Activated naive CD4-positive, alpha-beta T cell treated with Interleukin-2 at 50 U/mL for 16 hours (primary cell): ENCODE results near the gene RBM4.
A peak's percentile ranks its signal among the peaks of the same experiment; 100 is the strongest.
"Not testable (repeated sequence)": the region's sequence is repeated elsewhere in the genome, so short reads cannot be mapped to it uniquely, and the experiment has no call there.

ENCODE experiments used
- DNase-seq: peaks from one replicate; pipeline ENCODE4 v3.0.0-alpha.2; 2020

The RBM4 gene, protein sequence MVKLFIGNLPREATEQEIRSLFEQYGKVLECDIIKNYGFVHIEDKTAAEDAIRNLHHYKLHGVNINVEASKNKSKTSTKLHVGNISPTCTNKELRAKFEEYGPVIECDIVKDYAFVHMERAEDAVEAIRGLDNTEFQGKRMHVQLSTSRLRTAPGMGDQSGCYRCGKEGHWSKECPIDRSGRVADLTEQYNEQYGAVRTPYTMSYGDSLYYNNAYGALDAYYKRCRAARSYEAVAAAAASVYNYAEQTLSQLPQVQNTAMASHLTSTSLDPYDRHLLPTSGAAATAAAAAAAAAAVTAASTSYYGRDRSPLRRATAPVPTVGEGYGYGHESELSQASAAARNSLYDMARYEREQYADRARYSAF

DNA sequence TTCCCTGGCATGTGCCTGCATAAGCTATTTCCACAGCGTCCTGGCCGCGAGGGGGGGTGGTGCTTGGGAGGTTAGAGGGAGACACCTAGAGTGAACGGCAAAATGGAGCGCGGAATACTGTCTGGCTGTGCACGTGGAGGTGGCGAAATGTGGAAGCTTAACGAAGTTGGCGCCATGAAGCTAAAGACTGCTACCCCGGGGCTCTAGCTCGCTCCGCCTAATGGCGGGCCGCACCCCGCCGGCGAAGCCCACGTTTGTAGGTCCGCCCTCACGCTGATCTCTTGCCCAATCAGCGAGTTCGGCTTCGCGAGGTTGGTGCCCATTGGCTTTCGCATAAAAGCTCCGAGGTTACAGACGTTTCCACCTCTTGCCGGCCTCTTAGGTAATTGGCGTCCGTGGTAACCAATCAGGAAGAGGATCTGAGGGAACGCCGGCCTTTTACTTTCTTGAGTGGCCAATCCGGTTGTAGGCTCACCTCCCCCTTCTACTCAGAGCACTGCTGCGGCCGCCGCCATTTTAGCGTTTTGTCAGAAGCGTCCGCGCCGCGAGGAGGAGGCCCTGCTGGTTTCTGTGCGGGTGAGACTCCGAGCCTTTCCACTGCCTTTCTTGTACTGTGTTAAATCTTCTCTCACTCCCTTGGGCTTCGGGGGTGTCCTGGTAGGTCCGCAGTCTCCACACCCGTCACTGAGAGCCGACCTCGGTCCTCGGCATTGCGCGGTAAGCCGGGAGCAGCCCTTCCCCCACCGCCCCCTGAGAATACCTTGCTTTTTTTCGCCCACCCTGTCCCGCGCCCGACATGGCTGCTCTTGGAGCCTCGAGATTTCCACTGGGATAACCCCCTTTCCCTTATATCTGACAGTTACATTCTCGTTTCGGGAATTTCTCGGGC is at the start of gene RBM4:
RBM4 (plus strand) TSS at position 527 of the 889 bp plus-strand sequence. CDS start 1,009 bp downstream, outside the sequence.
- DNase-seq: peak; percentile 95

DNA sequence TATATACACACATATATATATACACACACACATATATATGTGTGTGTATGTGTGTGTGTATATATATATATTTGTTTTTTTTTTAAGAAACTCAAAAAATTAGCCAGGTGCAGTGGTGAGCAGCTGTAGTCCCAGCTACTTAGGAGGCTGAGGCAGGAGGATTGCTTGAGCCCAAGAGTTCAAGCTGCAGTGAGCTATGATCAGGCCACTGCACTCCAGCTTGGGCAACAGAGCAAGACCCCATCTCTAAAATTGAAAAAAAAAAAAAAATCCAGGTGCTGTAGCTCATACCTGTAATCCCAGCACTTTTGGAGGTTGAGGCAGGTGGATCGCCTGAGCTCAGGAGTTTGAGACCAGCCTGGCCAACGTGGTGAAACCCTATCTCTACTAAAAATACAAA is 49.2 kb upstream of the RBM4 start:
- not testable (repeated sequence) for DNase-seq

DNA sequence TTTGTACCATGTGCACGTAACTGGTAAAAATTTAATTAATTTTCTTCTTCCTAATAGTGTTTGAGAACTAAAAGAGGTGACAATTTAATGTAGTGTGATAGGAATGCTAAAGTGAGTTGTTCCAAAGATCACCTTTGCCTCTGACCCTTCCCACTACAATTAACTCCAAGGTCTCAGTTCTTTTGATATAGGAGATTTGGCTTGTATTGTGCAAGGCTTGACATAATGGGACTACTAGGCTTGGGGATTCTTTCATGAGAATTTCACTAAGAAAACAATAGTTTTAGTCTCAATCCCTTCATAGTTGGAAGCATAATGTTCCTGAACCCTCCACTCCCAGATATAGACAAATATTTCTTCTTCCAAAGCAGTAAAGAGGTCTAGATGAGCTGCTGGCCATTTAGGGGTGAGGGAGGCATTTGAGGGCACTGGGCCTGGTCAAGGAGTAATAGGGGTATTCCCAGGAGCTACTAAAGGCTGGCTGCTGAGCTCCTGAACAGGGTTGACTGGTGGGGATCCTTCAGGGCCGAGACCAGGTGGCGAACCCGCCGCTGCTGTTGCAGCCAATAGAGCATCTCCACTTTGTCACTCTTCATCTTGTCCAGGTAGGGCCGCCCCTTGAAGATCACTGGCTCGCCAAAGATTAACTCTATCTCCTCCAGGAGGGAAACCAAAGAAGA is 48.4 kb upstream of the RBM4 start:
- no peak for DNase-seq

DNA sequence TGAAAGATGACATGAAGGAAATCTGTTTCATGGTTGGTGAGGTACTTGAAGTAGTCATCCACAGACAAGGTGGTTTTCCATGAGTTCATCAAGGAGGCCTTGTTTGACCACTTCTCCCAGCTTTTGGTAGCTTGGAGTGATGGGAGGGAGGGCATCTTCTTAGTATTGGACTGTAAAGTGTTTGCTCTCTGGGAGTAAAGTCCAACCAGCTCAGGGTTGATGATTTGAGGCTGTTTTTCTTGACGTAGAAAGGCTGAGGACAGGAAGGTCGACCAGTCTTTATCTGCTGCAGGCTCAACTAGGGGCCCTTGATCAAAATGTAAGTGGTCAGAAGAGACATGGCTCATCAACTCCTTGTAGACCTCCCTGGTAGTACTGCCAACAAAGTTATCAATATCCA is 47.3 kb upstream of the RBM4 start:
- DNase-seq: no peak

DNA sequence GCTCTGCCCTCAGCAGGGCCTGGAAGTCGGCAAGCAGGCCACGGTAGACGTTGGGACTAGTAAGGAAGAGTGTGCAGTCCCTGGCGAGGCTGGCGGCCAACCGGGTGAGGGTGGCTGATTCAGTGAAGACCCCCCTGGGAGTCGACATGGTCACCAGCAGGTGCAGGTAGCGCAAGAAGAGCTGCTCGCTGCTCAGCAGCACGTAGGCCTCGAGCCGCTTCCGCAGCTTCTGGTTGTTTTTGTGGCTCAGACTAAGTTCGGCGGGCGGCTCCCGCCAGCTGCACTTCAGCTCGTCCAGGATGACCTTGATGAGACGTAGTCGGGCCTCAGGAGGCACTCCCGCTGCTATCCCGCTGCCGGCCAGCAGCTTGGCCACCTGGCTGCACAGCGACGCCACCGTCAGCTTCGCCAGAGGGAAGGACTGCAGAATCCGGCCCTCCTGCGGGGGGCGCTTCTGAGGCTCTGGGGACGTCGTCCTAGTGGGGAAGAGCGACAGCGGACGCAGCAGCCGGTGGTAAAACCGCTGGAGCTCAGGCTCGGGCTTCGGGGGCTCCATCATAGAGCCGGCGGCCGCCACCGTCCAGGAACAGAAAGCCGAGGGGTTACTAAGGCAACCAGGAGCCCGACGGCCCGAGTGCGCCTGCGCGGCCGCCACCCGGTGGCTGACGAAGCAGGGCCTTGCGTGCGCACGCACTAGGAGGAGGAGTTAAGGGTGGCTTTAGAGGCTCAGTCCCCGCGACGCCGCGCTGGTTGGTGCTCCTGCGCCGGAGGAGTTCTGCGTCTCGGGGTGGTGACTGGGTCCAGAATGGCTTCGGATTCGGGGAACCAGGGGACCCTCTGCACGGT is 45.8 kb upstream of the RBM4 start, which contains the start of the genes CCDC87 and CCS:
CCDC87 (minus strand) TSS at position 607 of the 846 bp plus-strand sequence; CDS start at position 559, 48 bp downstream.
CCS (plus strand) TSS at position 729 of the 846 bp plus-strand sequence; CDS start at position 806, 77 bp downstream.
- peak; percentile 99 for DNase-seq

DNA sequence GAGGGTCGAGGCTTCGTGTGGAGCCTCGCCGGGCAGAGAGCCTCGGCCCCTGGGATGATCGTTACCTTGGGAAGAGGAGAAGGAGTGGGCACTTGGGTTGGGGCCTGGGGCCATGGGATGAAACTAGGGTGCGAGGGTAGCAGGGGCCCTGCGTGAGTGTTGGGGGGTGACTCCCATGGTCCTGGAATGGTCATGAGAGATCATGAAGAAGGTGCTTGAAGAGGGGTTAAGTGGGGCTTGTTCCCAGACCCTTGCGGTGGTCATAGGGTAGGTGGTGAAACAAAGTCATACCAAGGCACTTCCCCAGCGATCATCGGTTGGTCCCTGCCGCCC is 45.2 kb upstream of the RBM4 start:
- DNase-seq: no peak

DNA sequence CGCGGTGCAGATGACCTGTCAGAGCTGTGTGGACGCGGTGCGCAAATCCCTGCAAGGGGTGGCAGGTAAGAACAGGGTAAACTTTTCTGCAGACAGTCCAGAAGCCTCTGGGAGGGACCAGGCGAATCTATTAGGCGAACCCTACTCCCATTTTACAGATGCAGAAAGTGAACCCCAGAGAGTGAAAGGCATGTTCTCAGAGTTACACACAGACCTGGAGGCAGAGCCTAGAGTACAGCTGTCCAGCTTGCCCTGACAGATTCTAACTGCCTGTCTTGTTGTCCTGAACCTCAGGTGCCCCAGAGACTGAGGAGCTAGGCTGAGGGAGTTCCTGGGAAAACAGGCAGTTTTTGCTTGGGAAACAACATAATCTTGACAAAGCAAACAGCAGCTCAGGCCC is 44.9 kb upstream of the RBM4 start:
- no peak for DNase-seq

DNA sequence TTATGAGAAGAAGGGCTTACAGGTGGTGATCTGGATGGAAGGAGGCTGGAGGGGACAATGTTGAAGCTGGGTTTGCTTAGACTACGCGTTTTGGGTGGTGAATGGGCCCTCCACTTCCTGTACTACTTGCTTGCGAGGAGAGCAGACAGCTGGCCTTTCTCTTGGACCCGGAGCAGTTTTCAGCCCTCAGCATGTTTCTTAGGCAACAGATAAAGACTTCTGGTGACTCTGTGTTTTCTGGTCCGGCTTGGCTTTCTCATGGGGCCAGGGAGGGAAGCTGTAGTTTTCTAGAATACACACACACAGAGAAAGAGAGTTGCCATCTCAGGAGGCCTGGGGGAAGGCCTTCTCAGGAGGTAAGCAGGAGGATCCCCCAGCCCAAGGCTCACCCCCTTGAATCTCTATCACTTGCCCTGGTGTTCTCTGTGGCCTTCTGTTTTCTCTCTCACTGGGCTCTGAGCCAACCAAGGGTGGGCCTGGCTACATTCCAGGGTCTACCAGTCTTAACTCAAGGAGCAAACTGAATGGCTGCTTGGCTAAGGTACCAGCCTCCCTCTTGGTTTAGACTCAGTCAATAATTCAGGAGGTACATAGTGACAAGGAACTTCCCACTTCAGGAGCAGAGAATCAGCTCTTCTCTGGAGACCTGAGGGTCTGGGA is 43.1 kb upstream of the RBM4 start:
- DNase-seq: no peak

DNA sequence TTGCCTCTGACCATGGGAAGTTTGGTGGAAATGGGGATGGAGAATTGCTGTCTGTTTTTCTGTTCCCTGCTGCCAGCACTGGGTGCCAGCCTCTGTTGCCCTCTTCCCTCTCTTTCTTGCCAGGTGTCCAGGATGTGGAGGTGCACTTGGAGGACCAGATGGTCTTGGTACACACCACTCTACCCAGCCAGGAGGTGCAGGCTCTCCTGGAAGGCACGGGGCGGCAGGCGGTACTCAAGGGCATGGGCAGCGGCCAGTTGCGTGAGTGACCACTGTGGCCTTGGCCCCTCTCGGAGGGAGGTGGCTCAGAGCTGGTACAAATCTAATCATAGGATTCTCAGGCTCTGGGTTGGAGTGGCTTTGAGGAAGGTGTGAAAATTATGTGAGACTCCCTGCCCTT is 39.5 kb upstream of the RBM4 start:
- no peak for DNase-seq

DNA sequence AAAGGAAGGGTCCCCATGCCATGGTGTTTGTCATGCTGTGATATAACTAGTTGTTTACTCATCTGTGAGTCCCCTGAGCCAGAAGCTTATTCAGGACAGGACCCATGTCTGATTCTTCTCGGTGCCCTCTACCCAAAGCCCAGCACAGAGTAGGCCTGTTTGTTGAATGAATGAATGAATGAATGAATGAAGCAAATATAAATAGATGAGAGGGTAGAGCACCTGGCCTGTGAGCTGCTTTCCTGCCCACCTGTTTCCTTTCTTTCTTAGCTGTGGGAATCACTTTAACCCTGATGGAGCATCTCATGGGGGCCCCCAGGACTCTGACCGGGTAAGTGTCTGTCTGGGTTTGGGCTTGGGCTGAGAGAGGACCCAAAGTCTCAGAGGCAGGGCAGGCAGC is 38.3 kb upstream of the RBM4 start:
- no peak for DNase-seq

DNA sequence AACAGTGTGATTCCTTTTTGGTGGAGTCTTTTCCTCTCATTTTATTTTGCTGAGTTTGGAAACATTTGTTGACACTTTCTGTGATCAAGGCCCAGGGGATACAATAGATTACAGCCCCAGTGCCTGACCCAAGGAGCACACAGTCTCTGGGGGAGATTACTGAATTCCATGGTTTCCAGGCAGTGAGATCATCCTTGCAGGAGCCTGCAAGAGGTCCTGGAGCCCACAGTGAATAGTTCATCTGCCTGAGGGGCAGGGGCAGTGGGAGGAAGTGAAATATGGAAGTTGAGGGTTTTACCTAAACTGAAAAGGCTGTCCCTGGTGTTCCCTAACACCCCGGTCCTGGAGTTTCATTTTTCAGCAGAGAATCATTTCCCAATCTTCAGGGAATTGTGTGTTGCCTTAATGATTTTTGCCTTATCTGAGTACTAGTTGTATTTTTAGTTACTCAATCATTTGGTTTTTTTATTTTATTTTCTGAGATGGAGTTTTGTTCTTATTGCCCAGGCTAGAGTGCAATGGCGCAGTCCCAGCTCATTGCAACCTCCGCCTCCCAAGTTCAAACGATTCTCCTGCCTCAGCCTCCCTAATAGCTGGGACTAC is 37.8 kb upstream of the RBM4 start:
- no peak for DNase-seq

DNA sequence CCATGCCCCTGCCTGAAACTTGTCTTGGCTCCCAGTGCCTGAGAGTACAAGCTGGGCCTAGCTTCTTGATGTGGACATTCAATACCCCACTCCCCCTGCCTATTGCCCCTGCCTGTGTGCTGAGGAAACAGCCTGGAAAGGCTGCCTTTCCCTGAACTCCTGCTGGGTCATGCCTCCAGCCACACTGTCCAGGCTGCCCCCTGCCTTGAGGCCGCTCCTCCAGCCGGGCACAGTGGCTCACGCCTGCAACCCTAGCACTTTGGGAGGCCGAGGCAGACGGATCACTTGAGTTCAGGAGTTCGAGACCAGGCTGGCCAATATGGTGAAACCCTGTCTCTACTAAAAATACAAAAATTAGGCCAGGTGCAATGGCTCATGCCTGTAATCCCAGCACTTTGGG is 35.4 kb upstream of the RBM4 start:
- no peak for DNase-seq

DNA sequence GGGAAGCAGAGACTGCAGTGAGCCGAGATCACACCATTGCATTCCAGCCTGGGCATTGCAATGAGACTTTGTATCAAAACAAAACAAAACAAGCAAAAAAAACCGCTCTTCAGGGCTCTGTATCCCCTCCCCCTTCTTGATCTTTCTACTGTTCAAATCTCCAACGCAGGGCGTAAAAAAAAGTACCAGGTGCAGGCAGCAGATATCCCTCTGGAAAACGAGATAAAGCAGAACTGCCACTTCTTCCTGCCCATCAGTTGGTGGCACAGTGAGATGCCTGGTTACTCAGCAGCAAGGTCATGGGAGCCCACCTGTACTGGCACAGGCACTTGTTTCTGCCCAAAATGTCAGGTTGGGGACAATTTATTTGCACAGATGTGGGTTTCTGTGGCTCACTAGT is 34.3 kb upstream of the RBM4 start:
- no peak for DNase-seq

DNA sequence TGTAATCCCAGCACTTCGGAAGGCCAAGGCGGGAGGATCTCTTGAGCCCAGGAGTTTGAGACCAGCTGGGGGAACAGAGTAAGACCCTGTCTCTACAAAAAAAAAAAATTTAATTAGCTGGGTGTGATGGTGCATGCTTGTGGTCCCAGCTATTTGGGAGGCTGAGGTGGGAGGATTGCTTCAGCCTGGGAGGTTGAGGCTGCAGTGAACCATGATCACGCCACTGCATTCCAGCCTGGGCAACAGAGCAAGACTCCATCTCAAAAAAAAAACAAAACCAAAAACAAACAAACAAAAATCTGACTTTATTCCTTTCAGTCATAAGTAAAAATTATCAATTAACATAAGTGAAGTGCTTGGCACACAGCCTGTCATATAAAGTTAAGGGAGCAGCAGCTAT is 31.9 kb upstream of the RBM4 start:
- DNase-seq: not testable (repeated sequence)

DNA sequence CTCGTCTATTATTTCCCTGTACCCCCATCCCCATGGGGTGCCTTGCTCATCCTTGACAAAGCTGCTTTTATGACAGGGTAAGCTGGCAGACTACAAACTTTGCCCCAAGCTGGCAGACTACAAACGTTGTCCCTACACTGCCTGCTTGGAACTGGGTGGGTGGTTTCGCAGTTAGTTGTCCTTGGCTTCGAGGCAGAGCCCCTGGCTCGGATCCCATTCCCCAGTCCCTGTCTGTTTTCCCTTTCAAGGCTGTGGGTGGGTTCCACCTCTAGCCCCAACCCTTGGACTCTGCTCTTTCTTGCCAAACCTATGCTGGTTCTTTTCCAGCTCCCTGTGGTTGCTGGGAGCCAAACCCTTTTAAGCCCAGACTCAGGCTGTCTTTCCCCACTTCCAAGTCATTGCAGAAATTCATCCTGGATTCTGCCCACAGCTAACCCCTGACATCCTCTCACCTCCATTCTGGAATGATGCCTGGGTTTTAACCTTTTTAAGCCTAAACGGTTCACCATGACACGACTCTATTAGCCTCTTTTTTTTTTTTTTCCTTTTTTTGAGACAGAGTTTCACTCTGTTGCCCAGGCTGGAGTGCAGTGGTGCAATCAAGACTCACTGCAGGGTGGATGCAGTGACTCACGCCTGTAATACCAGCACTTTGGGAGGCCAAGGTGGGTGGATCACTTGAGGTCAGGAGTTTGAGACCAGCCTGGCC is 31.2 kb upstream of the RBM4 start:
- DNase-seq: no peak

DNA sequence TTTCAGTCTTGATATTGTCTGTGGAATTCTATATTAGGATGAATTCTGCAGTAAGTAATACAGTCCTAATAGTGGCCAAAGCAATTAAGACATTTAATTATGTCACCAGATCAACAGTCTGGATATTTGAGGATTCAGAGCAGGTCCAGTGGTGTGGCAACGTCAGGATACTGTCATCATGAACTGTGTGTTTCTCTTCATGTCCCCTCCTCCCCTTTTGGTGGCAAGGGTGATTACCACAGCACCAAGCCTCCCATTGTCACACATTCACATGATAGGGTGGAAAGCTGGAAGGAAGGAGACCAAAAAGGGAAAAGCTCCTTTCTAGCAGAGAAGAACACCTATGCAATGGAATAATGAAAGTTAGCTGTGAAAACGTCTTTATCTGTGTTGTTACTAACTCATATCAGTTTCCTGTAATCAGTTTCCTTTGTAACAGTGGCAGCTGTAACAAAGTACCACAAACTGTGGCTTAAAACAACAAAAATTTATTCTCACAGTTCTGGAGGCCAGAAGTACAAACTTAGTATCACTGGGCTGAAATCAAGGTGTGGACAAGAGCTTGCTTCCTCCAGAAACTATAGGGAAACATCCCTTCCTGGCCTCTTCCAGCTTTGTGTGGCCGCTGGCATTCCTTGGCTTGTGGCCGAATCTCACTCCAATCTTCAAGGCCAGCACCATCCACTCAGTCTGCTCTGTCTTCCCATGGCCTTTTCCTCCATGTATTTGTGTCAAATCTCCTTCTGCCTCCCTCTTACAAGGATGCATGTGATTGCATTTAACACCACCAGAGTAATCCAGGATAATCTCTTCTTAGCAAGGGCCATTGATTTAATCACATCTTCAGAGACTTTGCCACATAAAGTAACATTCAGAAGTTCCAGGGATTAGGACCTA is 28.5 kb upstream of the RBM4 start:
- no peak for DNase-seq

DNA sequence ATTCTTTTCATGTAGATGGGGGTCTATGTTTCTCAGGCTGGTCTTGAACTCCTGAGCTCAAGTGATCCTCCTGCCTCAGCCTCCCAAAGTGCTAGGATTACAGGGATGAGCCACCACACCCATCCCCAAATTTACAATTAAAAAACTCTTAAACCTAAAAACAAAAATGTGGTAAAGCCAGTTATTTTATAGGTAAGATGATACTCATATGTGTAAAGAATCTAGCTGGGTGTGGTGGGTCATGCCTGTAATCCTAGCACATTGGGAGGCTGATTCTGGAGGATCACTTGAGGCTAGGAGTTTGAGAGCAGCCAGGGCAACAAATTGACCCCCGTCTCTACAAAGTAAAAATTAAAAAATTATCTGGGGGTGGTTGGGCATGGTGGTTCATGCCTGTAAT is 26.0 kb upstream of the RBM4 start:
- no peak for DNase-seq

DNA sequence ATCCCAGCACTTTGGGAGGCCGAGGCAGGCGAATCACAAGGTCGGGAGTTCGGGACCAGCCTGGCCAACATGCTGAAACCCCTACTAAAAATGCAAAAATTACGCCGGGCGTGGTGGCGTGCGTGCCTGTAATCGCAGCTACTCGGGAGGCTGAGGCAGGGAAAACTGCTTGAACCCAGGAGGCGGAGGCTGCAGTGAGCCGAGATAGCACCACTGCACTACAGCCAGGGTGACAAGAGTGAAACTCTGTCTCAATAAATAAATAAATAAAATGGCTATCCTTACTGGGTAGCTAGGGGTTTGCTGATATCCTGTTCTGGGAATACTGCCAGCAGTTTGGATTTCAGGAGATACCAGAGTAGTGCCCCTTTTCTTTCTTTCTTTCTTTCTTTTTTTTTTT is 24.4 kb upstream of the RBM4 start:
- no peak for DNase-seq

DNA sequence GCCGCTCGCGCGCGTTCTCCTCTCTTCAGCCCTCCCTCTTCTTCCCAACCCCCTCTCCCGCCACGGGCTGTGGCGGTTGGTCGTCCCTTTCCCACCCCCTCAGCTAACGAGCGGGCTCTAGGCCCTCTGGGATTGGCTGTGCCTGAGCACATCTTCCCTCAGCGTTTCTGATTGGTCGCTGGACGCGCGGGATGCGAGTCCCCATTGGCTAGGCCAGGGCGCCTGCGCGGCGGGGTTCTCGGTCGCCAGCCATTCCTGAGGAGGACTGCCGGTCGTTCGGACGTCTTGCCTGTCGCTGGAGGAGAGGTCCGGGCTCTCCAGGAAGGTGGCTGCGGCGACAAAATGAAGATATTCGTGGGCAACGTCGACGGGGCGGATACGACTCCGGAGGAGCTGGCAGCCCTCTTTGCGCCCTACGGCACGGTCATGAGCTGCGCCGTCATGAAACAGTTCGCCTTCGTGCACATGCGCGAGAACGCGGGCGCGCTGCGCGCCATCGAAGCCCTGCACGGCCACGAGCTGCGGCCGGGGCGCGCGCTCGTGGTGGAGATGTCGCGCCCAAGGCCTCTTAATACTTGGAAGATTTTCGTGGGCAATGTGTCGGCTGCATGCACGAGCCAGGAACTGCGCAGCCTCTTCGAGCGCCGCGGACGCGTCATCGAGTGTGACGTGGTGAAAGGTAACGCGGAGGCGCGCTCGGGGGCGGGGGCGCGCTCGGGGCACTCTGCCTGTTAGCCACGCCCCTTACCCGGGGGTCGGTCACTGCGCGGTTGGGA is 21.9 kb upstream of the RBM4 start, which contains the start of gene RBM14:
RBM14 (plus strand) TSS at position 252 of the 776 bp plus-strand sequence; CDS start at position 343, 91 bp downstream.
- peak; percentile 98 for DNase-seq
